DOHH2 (cell line): ENCODE data around the gene MICAL3.
"Not testable (repeated sequence)": the region's sequence is repeated elsewhere in the genome, so short reads cannot be mapped to it uniquely, and the experiment has no call there.

Experiments
- H3F3A ChIP-seq: fragments of 200-600 bp; sonication (generic), shearing (Covaris generic); 2 replicates; pipeline ENCODE4 v1.6.0; 2016; ENCODE audit warnings: antibody characterized with exemption, mild to moderate bottlenecking; ENCODE audit not compliant: control insufficient read depth, insufficient read depth
- H3K27ac ChIP-seq: fragments of 200-600 bp; sonication (generic); 2 replicates; pipeline ENCODE4 v1.5.1; 2014; ENCODE audit warnings: low read depth, mild to moderate bottlenecking, low read length, moderate library complexity
- H3K27me3 ChIP-seq: fragments of 200-600 bp; sonication (generic); 2 replicates; pipeline ENCODE4 v1.6.1; 2014; ENCODE audit warnings: mild to moderate bottlenecking, low read length, mixed read lengths; ENCODE audit not compliant: control insufficient read depth
- H3K36me3 ChIP-seq: fragments of 200-600 bp; sonication (generic); 2 replicates; pipeline ENCODE4 v1.6.1; 2014; ENCODE audit warnings: mild to moderate bottlenecking, low read length, moderate library complexity, mixed read lengths; ENCODE audit not compliant: control insufficient read depth
- H3K4me1 ChIP-seq: fragments of 200-600 bp; sonication (generic); 2 replicates; pipeline ENCODE4 v1.6.1; 2014; ENCODE audit warnings: mild to moderate bottlenecking, low read length, mixed read lengths; ENCODE audit not compliant: control insufficient read depth
- H3K4me2 ChIP-seq: fragments of 200-600 bp; sonication (generic); 2 replicates; pipeline ENCODE4 v1.6.0; 2014; ENCODE audit warnings: mild to moderate bottlenecking, low read length, moderate library complexity
- H3K4me3 ChIP-seq: fragments of 200-600 bp; sonication (generic); 2 replicates; pipeline ENCODE4 v1.5.1; 2014; ENCODE audit warnings: mild to moderate bottlenecking, low read length, mixed read lengths
- H3K79me2 ChIP-seq: fragments of 200-600 bp; sonication (generic); 2 replicates; pipeline ENCODE4 v1.6.1; 2014; ENCODE audit warnings: mild to moderate bottlenecking, low read length, mixed read lengths; ENCODE audit not compliant: control insufficient read depth
- H3K9me2 ChIP-seq: fragments of 200-600 bp; sonication (generic); replicated peaks from 2 replicates; pipeline ENCODE4 v1.6.1; 2014; ENCODE audit warnings: mild to moderate bottlenecking, low read length, mixed read lengths; ENCODE audit not compliant: control insufficient read depth
- H3K9me3 ChIP-seq: fragments of 200-600 bp; sonication (generic); 2 replicates; pipeline ENCODE4 v1.6.1; 2014; ENCODE audit warnings: antibody characterized with exemption, low read length, mixed read lengths; ENCODE audit not compliant: control insufficient read depth, insufficient read depth
- H4K20me1 ChIP-seq: fragments of 200-600 bp; sonication (generic); 2 replicates; pipeline ENCODE4 v1.6.0; 2014; ENCODE audit warnings: low read depth, mild to moderate bottlenecking, antibody characterized with exemption, low read length, moderate library complexity; ENCODE audit not compliant: control insufficient read depth, insufficient read depth
- EZH2phosphoT487 ChIP-seq: fragments of 200-600 bp; sonication (generic); IDR thresholded peaks from 2 replicates; pipeline ENCODE4 v1.6.1; 2017; ENCODE audit warnings: borderline replicate concordance, mild to moderate bottlenecking, antibody characterized with exemption, low read length, moderate library complexity, mixed read lengths
- TF ChIP-seq, protein P1 (sequence below): fragments of 200-600 bp; sonication (generic); IDR thresholded peaks from one replicate; pipeline ENCODE4 v1.5.1; 2014; ENCODE audit warnings: antibody characterized with exemption, mild to moderate bottlenecking, low read depth, low read length; ENCODE audit not compliant: poor library complexity, severe bottlenecking

The MICAL3 gene

DNA sequence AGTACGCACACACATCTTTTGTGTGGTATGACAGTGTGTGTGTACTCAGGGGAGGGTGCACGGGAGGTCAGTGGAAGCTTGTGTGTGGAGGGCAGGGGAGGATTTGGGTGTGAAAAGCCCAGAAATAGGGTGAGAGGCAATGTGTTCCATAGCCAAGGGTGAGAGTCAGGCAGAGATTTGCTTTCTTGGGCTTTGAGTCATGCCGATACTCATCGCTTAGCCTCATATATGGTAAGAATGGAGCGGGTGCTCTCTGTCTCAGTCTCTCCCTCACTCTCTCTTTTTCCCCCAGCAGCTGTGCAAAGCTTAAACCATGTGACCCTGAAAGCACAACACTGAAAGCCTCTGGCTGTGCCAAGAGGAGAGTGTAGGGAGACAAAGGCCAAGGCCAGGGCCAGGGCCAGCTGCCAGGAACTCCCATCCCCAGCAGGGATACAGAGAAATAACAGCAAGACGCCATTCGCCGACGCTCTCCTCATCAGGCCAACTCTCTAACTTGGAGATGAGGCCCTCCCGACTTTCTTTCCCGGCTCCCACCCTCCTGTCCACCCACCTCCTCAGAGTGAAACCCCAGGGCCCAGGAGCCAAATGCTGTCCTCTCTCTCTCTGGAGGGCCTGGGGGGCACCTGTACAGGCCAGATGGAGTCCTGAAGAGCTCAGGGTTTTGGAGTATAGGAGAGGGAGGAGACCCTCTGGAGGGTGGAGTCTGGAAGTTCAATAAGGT lies 20.3 kb upstream of the MICAL3 start:
- H3K27me3 ChIP-seq = peaks cover 9% of the 10 kb centered on the region
- H3K4me3 ChIP-seq = no peak overlapping the region
- H3K36me3 ChIP-seq = no peaks in the 10 kb centered on the region
- H3K4me1 ChIP-seq = 0 out of 2 replicates have a peak, but pooled peaks cover 5% of the 10 kb centered on the region
- H3K27ac ChIP-seq = no peak overlapping the region
- H3K79me2 ChIP-seq = no peaks in the 10 kb centered on the region
- H3F3A ChIP-seq = no peaks in the 10 kb centered on the region
- H3K9me3 ChIP-seq = no peaks in the 10 kb centered on the region
- H3K4me2 ChIP-seq = no peak overlapping the region
- no peaks in the 10 kb centered on the region for H3K9me2 ChIP-seq
- no peaks in the 10 kb centered on the region for H4K20me1 ChIP-seq
- TF ChIP-seq, protein P1, sequence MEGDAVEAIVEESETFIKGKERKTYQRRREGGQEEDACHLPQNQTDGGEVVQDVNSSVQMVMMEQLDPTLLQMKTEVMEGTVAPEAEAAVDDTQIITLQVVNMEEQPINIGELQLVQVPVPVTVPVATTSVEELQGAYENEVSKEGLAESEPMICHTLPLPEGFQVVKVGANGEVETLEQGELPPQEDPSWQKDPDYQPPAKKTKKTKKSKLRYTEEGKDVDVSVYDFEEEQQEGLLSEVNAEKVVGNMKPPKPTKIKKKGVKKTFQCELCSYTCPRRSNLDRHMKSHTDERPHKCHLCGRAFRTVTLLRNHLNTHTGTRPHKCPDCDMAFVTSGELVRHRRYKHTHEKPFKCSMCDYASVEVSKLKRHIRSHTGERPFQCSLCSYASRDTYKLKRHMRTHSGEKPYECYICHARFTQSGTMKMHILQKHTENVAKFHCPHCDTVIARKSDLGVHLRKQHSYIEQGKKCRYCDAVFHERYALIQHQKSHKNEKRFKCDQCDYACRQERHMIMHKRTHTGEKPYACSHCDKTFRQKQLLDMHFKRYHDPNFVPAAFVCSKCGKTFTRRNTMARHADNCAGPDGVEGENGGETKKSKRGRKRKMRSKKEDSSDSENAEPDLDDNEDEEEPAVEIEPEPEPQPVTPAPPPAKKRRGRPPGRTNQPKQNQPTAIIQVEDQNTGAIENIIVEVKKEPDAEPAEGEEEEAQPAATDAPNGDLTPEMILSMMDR = no peak
- TF ChIP-seq EZH2phosphoT487 = no peak

DNA sequence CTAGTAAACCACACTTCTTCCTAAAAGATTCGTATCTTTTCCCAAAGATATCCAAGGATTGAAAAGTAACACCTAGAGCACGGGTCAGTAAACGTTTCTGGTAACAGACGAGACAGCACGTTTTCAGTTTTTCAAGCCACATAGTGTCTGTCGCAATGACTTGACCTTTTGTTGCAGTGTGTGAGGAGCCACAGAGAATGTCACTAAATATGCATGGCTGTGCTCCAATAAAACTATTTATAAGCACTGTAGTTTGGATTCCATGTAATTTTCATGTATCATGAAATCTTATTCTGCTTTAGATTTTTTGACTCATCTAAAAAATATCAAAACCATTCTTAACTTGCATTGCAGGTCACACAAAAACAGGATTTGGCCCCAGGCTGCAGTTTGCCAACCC lies 18.3 kb upstream of the MICAL3 start:
- Histone ChIP-seq H3K27me3 (no peaks in the 10 kb centered on the region), H3K4me3 (no peak overlapping the region), H3K4me1 (no peaks in the 10 kb centered on the region), H3K79me2 (no peaks in the 10 kb centered on the region), H4K20me1 (no peaks in the 10 kb centered on the region), H3K36me3 (no peaks in the 10 kb centered on the region), H3F3A (no peaks in the 10 kb centered on the region), H3K27ac (no peak overlapping the region), H3K9me3 (no peaks in the 10 kb centered on the region), H3K4me2 (no peak overlapping the region), H3K9me2 (no peaks in the 10 kb centered on the region)
- no peak for TF ChIP-seq EZH2phosphoT487
- TF ChIP-seq, protein P1 = no peak

DNA sequence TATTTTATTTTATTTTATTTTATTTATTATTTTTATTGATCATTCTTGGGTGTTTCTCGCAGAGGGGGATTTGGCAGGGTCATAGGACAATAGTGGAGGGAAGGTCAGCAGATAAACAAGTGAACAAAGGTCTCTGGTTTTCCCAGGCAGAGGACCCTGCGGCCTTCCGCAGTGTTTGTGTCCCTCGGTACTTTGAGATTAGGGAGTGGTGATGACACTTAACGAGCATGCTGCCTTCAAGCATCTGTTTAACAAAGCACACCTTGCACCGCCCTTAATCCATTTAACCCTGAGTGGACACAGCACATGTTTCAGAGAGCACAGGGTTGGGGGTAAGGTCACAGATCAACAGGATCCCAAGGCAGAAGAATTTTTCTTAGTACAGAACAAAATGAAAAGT lies 16.5 kb upstream of the MICAL3 start:
- H3K79me2 ChIP-seq, H3K4me1 ChIP-seq, H3K4me2 ChIP-seq, H3K9me2 ChIP-seq, H3K36me3 ChIP-seq, H3K27ac ChIP-seq, H3K4me3 ChIP-seq, H3K9me3 ChIP-seq, H4K20me1 ChIP-seq, H3K27me3 ChIP-seq, H3F3A ChIP-seq: not testable (repeated sequence)

DNA sequence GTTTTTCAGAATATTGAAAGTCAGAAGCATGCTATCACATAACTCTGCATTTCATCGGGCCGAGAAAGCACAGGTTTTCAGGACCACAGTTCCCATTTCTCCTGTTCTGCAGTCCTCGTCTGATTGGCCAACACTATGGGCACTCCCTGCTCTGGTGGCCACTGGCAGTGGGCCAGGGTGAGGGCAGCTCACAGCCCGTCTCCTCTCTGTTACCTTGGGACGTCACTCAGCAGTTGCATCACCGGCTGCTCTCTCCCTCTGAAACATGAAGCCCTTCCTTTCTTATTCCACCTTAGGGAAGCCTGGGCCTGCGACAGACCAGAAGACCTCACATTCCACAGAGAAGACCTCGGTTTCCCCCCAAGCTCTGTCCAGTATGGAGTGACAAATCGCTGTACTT lies 11.4 kb upstream of the MICAL3 start:
- Histone ChIP-seq H3K27ac (no peak overlapping the region), H3K4me3 (no peak overlapping the region), H3K79me2 (no peaks in the 10 kb centered on the region), H3K27me3 (no peaks in the 10 kb centered on the region), H4K20me1 (no peaks in the 10 kb centered on the region), H3K4me2 (no peak overlapping the region), H3K4me1 (no peaks in the 10 kb centered on the region; the same call in 1 of the 2 replicates), H3K9me3 (no peaks in the 10 kb centered on the region), H3K9me2 (no peaks in the 10 kb centered on the region), H3K36me3 (no peaks in the 10 kb centered on the region), H3F3A (no peaks in the 10 kb centered on the region)
- TF ChIP-seq EZH2phosphoT487 = no peak
- TF ChIP-seq, protein P1 = no peak
